H1 (cell line): ENCODE data around the gene ANK3. TPM values are rescaled to one million over a fixed set of nuclear protein-coding genes. Genes with fewer than 3 reads are reported as not detected.

Experiments used
- CTCF ChIA-PET: fragments of 300-600 bp; sonication (Branson Sonifier 250); formaldehyde crosslinking; loops from one replicate; lab custom pipeline; 2021; ENCODE audit not compliant: partially characterized antibody; lab: Charles Lee
- POLR2A ChIA-PET: fragments of 300-600 bp; sonication (Branson Sonifier 250); formaldehyde crosslinking; loops from one replicate; lab custom pipeline; 2021; ENCODE audit warnings: inconsistent platforms; ENCODE audit not compliant: partially characterized antibody; lab: Charles Lee
- DNase-seq, 2 experiments: peaks; one replicate each; pipeline versions ENCODE4 v3.0.0 to v3.0.0-alpha.2; 2010 to 2022; ENCODE audit warnings: low spot score in 2 of 2, low read depth in 1 of 2, mixed read lengths in 1 of 2
- FAIRE-seq: peaks from 2 replicates; lab custom pipeline; 2011; peaks lifted over from hg19 to GRCh38; lab: Jason Lieb, UNC
- H2AFZ ChIP-seq: 2 replicates; pipeline ENCODE4 v1.8.1; 2012; ENCODE audit warnings: low read length, inconsistent platforms
- H2AK5ac ChIP-seq: 2 replicates; pipeline ENCODE4 v1.6.1; 2013; ENCODE audit warnings: low read depth, low read length
- H2BK120ac ChIP-seq: replicated peaks from 2 replicates; pipeline ENCODE3; 2013; ENCODE audit warnings: low read depth, low read length, inconsistent platforms
- H2BK12ac ChIP-seq: 2 replicates; pipeline ENCODE4 v1.6.1; 2013; ENCODE audit warnings: low read depth, low read length
- H2BK15ac ChIP-seq: 2 replicates; pipeline ENCODE4 v1.6.1; 2013; ENCODE audit warnings: low read length
- H2BK20ac ChIP-seq: 2 replicates; pipeline ENCODE4 v1.6.1; 2013; ENCODE audit warnings: low read length
- H2BK5ac ChIP-seq: 2 replicates; pipeline ENCODE4 v1.6.1; 2013; ENCODE audit warnings: low read depth, low read length
- H3K14ac ChIP-seq: 2 replicates; pipeline ENCODE4 v1.6.1; 2013; ENCODE audit warnings: inconsistent platforms; ENCODE audit not compliant: insufficient read length
- H3K18ac ChIP-seq: 2 replicates; pipeline ENCODE4 v1.6.1; 2013; ENCODE audit warnings: low read length; ENCODE audit errors: extremely low read depth
- H3K23ac ChIP-seq: 2 replicates; pipeline ENCODE4 v1.6.1; 2013; ENCODE audit warnings: inconsistent platforms; ENCODE audit not compliant: insufficient read length
- H3K23me2 ChIP-seq: 2 replicates; pipeline ENCODE4 v1.6.1; 2013; ENCODE audit warnings: low read depth, low read length
- H3K27ac ChIP-seq: 2 replicates; pipeline ENCODE4 v1.6.1; 2011; ENCODE audit warnings: low read depth, low read length, inconsistent platforms
- H3K27me3 ChIP-seq, 4 experiments: replicated peaks in 1 of 4; 1 replicate in 1 of 4; 2 replicates in 3 of 4; pipeline versions ENCODE4 v1.6.1 to v1.8.1; 2011 to 2013; ENCODE audit warnings: low read length in 3 of 4, mild to moderate bottlenecking in 3 of 4, inconsistent platforms in 2 of 4, mixed read lengths in 2 of 4, moderate library complexity in 1 of 4; ENCODE audit not compliant: control insufficient read depth in 3 of 4, insufficient read depth in 3 of 4; ENCODE audit errors: extremely low read depth in 1 of 4
- H3K36me3 ChIP-seq, 4 experiments: 2 replicates each; pipeline versions ENCODE4 v1.6.1 to v1.8.1; 2011 to 2013; ENCODE audit warnings: mild to moderate bottlenecking in 4 of 4, low read length in 3 of 4, moderate library complexity in 2 of 4, control low read depth in 1 of 4, inconsistent platforms in 1 of 4; ENCODE audit not compliant: insufficient read depth in 4 of 4, control insufficient read depth in 2 of 4
- H3K4ac ChIP-seq: replicated peaks from 2 replicates; pipeline ENCODE3; 2013; ENCODE audit warnings: low read length, low read depth, mixed read lengths, inconsistent platforms; ENCODE audit not compliant: insufficient read length
- H3K4me1 ChIP-seq, 4 experiments: replicated peaks in 1 of 4; 1 replicate in 1 of 4; 2 replicates in 3 of 4; pipeline versions ENCODE4 v1.6.1 to v1.8.1; 2011 to 2013; ENCODE audit warnings: low read length in 3 of 4, inconsistent platforms in 2 of 4, mixed read lengths in 1 of 4; ENCODE audit not compliant: insufficient read depth in 4 of 4, control insufficient read depth in 3 of 4
- H3K4me2 ChIP-seq, 2 experiments: 2 replicates each; pipeline versions ENCODE4 v1.6.1 to v1.8.1; 2011 to 2013; ENCODE audit warnings: low read depth in 2 of 2, low read length in 2 of 2, control low read depth in 1 of 2, inconsistent platforms in 1 of 2, mild to moderate bottlenecking in 1 of 2; ENCODE audit not compliant: insufficient read depth in 1 of 2
- H3K4me3 ChIP-seq, 4 experiments: fragments of 200-600, 300-600 bp in 1 of 4; sonication (generic), shearing (Covaris generic), sonication (Bioruptor Twin) in 1 of 4; 2 replicates each; pipeline versions ENCODE4 v1.5.1 to v1.8.1; 2011 to 2016; ENCODE audit warnings: low read length in 4 of 4, low read depth in 3 of 4, control low read depth in 2 of 4, inconsistent platforms in 2 of 4, mild to moderate bottlenecking in 2 of 4, mixed read lengths in 1 of 4, moderate library complexity in 1 of 4; ENCODE audit not compliant: insufficient read depth in 2 of 4; ENCODE audit errors: extremely low read depth in 1 of 4
- H3K56ac ChIP-seq: replicated peaks from 2 replicates; pipeline ENCODE3; 2013; ENCODE audit warnings: low read depth, mild to moderate bottlenecking, mixed read lengths, low read length, inconsistent platforms; ENCODE audit not compliant: insufficient read length
- H3K79me1 ChIP-seq: 2 replicates; pipeline ENCODE4 v1.6.1; 2013; ENCODE audit warnings: low read depth, low read length, control low read depth
- H3K79me2 ChIP-seq, 2 experiments: 2 replicates each; pipeline versions ENCODE4 v1.6.1 to v1.8.1; 2012 to 2013; ENCODE audit warnings: low read length in 2 of 2, mild to moderate bottlenecking in 2 of 2, inconsistent platforms in 1 of 2; ENCODE audit not compliant: insufficient read depth in 2 of 2, control insufficient read depth in 1 of 2
- H3K9ac ChIP-seq, 4 experiments: replicated peaks in 1 of 4; 1 replicate in 1 of 4; 2 replicates in 3 of 4; pipeline versions ENCODE4 v1.6.1 to v1.8.1; 2011 to 2013; ENCODE audit warnings: low read depth in 3 of 4, low read length in 3 of 4, control low read depth in 2 of 4, mild to moderate bottlenecking in 2 of 4, moderate library complexity in 2 of 4, inconsistent platforms in 1 of 4; ENCODE audit errors: extremely low read depth in 1 of 4
- H3K9me3 ChIP-seq, 2 experiments: 2 replicates each; pipeline versions ENCODE4 v1.6.1 to v1.8.1; 2012 to 2013; ENCODE audit warnings: mild to moderate bottlenecking in 2 of 2, moderate library complexity in 2 of 2, control low read depth in 1 of 2, inconsistent platforms in 1 of 2, low read depth in 1 of 2, low read length in 1 of 2, mixed read lengths in 1 of 2; ENCODE audit not compliant: insufficient read depth in 2 of 2
- H4K20me1 ChIP-seq, 2 experiments: replicated peaks in 1 of 2; 2 replicates each; pipeline versions ENCODE3 to v1.8.1; 2011 to 2013; ENCODE audit warnings: inconsistent platforms in 2 of 2, low read length in 2 of 2, mild to moderate bottlenecking in 1 of 2; ENCODE audit not compliant: insufficient read depth in 2 of 2, control insufficient read depth in 1 of 2
- H4K5ac ChIP-seq: 2 replicates; pipeline ENCODE4 v1.6.1; 2013; ENCODE audit warnings: low read length, low read depth, mixed read lengths, inconsistent platforms; ENCODE audit not compliant: insufficient read length
- H4K8ac ChIP-seq: 2 replicates; pipeline ENCODE4 v1.8.0; 2013; ENCODE audit warnings: mild to moderate bottlenecking, moderate library complexity, low read length, inconsistent platforms; ENCODE audit not compliant: insufficient read depth; ENCODE audit errors: extremely low read depth
- H4K91ac ChIP-seq: replicated peaks from 2 replicates; pipeline ENCODE3; 2013; ENCODE audit warnings: low read length, mixed read lengths, inconsistent platforms; ENCODE audit not compliant: insufficient read length
- CTBP2 ChIP-seq: IDR thresholded peaks from 2 replicates; pipeline ENCODE4 v1.7.0; 2011; ENCODE audit warnings: borderline replicate concordance, mild to moderate bottlenecking, moderate library complexity, mixed read lengths, low read length; ENCODE audit not compliant: insufficient read depth, insufficient read length
- EZH2 ChIP-seq: fragments of 200-600 bp; sonication (generic); IDR thresholded peaks from 2 replicates; pipeline ENCODE4 v1.7.1; 2012; ENCODE audit warnings: low read depth, mild to moderate bottlenecking, moderate library complexity, low read length, inconsistent platforms; ENCODE audit not compliant: severe bottlenecking
- FOSL1 ChIP-seq: IDR thresholded peaks from 2 replicates; pipeline ENCODE4 v1.6.1; 2011; ENCODE audit warnings: mild to moderate bottlenecking, low read depth, low read length, moderate library complexity; ENCODE audit not compliant: insufficient read depth
- WGBS, 2 experiments: shearing (Covaris generic) in 1 of 2; methylation state at CpG; one replicate each; pipeline versions ENCODE4 v1.1.6 to v1.1.7; 2013 to 2015; ENCODE audit warnings: low lambda C conversion rate in 2 of 2, mixed read lengths in 2 of 2, inconsistent platforms in 1 of 2, low coverage in 1 of 2, missing lambda C conversion rate in 1 of 2; ENCODE audit not compliant: insufficient replicate concordance in 2 of 2, insufficient coverage in 1 of 2, insufficient read length in 1 of 2; ENCODE audit errors: extremely low coverage in 1 of 2, missing lambda C conversion rate in 1 of 2; 5-methylcytosine and 5-hydroxymethylcytosine counted together
- polyA plus RNA-seq, 7 experiments: library from polyadenylated mRNA; depleted of rRNA in 3 of 7; stranded (reverse) in 5 of 7; unstranded in 2 of 7; fragments of >200 nt in 5 of 7; fragments of 200-250 nt in 2 of 7; gene quantifications; 1 replicate in 5 of 7; 2 replicates in 1 of 7; 4 replicates in 1 of 7; pipeline versions ENCODE4 v1.2.1 to v1.2.3, GENCODE V29; 2011 to 2013; ENCODE audit warnings: missing spikeins in 2 of 7, mixed read lengths in 2 of 7
- total RNA-seq: library from RNA; stranded (reverse); fragmentation: NEBNext Ultra II Directional; extraction: Animal tissue kit (Norgen Biotek cat#: 25700); gene quantifications from 2 replicates; pipeline ENCODE4 v1.2.1, GENCODE V29; 2021

The ANK3 gene
- total and polyA plus RNA-seq, 2 of the 8 experiments (the other 6 are each of a cell fraction or from before 2014, with no cell fraction given): 18.1 to 67.9 TPM

DNA sequence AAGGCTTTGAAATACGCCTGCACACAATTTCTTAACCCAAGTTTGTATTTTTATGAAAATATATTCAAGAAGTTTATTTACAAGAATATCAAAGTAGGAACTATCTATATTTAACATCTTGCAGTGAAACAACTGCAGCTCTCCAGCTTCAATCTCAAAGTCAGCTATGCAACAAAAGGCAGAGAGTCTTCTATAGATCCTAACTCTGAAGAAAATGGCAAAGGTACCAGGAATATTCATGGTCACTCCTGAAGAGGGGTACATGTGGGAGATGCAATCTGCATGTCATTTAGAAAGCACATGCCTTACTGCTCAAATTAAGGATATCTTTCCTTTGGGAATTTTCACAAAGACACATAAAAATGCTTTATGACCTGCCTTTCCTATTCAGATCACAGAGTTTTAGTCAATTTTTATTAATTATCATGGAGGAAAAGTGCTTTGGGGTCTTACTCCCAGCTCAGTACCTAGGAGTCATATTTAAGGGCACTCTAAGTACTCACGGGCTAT is 1.5 kb downstream of the ANK3 start:
- Histone ChIP-seq H4K91ac (no peak overlapping the region), H3K79me1 (no peaks in the 10 kb centered on the region), H3K79me2 (no peaks in the 10 kb centered on the region), H4K20me1 (peaks cover 0 to 3% of the 10 kb centered on the region in 2 experiments), H2BK120ac (no peak overlapping the region), H2BK15ac (no peak overlapping the region), H3K27me3 (no peaks in the 10 kb centered on the region), H2BK20ac (no peak overlapping the region), H3K9me3 (no peaks in the 10 kb centered on the region), H3K9ac (no peak overlapping the region), H3K4me3 (no peak overlapping the region), H3K4ac (no peak overlapping the region), H2BK5ac (no peak overlapping the region), H2AFZ (no peak overlapping the region), H3K14ac (no peak overlapping the region), H3K23ac (no peak overlapping the region), H3K36me3 (no peaks in the 10 kb centered on the region), H2BK12ac (no peak overlapping the region), H3K56ac (no peak overlapping the region), H4K5ac (no peak overlapping the region), H3K4me2 (no peak overlapping the region), H3K4me1 (peaks cover 0 to 12% (median 9%) of the 10 kb centered on the region in 4 experiments; a peak in 6 of 7 replicates), H3K27ac (no peak overlapping the region), H2AK5ac (no peak overlapping the region), H4K8ac (no peak overlapping the region), H3K23me2 (no peaks in the 10 kb centered on the region), H3K18ac (no peak overlapping the region)
- WGBS, 2 experiments: 79% methylated on average over 2 of the region's 2 CpGs; no CpG with 5 or more reads in 1 of the 2 experiments
- TF ChIP-seq EZH2 (no peak), CTBP2 (no peak), FOSL1 (no peak)
- FAIRE-seq (no peak), DNase-seq (no peak)
- POLR2A ChIA-PET: no interaction called here
- CTCF ChIA-PET: interaction anchor here (1.0 to 1.2 kb wide), 2 partner anchors 12 to 154 kb away, joined by 4 read pairs; no protein-coding TSS in a partner anchor
